Measurements from ENCODE around the gene SBF1. TPM values are rescaled to one million over a fixed set of nuclear protein-coding genes. Genes with fewer than 3 reads are reported as not detected.

SBF1 gene
- total RNA-seq, 5 donors from 2014 or later (not counting 1 experiment from before 2014, with no cell fraction given): 193 to 318 (median 308) TPM

DNA sequence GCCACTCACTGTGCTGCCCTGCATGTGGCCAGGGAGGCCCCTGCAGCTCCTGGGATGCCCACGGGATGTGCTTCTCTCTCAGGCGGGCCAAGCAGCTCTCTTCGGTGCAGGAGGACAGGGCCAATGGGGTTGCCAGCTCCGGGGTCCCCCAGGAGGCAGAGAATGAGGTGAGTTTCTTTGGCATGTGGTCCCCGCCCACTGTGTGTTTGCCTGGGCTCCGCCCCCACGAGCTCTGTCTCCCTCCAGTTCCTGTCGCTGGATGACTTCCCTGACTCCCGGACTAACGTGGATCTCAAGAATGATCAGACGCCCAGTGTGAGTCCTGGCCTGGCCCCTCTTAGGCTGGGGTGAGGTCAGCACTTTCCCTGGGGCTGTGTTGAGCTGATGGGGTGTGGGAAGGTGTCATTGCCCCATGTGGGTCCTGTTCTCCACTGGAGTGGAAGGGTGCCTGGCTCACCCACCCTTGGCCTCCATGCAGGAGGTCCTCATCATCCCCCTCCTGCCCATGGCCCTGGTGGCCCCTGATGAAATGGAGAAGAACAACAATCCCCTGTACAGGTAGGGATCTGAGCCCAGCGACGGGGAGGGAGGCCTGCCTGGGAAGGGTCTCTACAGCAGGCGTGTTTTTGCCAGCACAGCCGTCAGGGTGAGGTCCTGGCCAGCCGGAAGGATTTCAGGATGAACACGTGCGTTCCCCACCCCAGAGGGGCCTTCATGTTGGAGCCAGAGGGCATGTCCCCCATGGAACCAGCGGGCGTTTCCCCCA lies 42.8 kb upstream of the SBF1 start:
- Mint-ChIP-seq H3K27me3 (no peaks in the 10 kb centered on the region), H3K27ac (no peak overlapping the region), H3K4me1 (peaks cover 13 to 17% (median 14%) of the 10 kb centered on the region in 3 donors), H3K4me3 (no peak overlapping the region), H3K9me3 (no peaks in the 10 kb centered on the region), H3K36me3 (peaks cover 14% of the 10 kb centered on the region)
- Histone ChIP-seq H3K27me3 (replicated peaks in 1 of 2; ENCODE audit: control insufficient read depth in 2 of 2, extremely low read depth in 1 of 2, insufficient read depth in 2 of 2, low read length in 1 of 2) (no peaks in the 10 kb centered on the region), H3K36me3 (ENCODE audit: control insufficient read depth in 2 of 2, extremely low read depth in 1 of 2, insufficient read depth in 1 of 2, low read length in 1 of 2) (peaks cover 41 to 59% of the 10 kb centered on the region in 2 donors), H3K27ac (ENCODE audit: low read length) (no peak overlapping the region), H3K4me3 (ENCODE audit: control insufficient read depth in 1 of 2, extremely low read depth in 1 of 2, low read length in 1 of 2) (no peak overlapping the region), H3K9me3 (no peaks in the 10 kb centered on the region), H3K4me1 (ENCODE audit: control insufficient read depth in 1 of 2, extremely low read depth in 1 of 2, insufficient read depth in 2 of 2, low read length in 2 of 2) (no peaks in the 10 kb centered on the region)
- ATAC-seq (replicated peaks in 1 of 4) (no peak), DNase-seq (no peak)
- 96% methylated on average over 10 of the region's 20 CpGs for WGBS (ENCODE audit: insufficient coverage)
- ChIA-PET POLR2A (no interaction called here), CTCF (no interaction called here)

DNA sequence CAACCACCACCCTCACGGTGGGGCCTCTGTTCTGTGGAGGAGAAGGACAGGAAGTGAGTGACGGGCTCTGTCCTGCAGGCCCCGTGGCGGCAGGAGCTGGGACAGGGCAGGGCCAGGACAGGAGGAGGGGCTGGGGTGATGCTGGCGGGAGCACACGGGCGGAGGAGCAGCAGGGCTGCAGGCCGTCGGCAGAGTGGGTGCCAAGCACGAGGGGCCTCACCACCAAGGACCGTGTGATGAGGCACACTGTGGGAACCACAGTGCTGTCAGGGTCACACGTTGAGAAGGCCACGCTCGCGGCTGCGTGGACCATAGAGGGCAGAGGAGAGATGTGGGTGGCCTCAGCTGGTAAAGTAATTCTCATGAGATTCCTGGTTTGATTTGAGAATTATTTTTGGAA lies 42.1 kb upstream of the SBF1 start:
- Mint-ChIP-seq H3K9me3 (no peaks in the 10 kb centered on the region), H3K36me3 (peaks cover 19% of the 10 kb centered on the region), H3K27me3 (no peaks in the 10 kb centered on the region), H3K4me1 (peaks cover 18 to 20% (median 19%) of the 10 kb centered on the region in 3 donors), H3K4me3 (no peak overlapping the region), H3K27ac (no peak overlapping the region)
- Histone ChIP-seq H3K27me3 (replicated peaks in 1 of 2; ENCODE audit: control insufficient read depth in 2 of 2, extremely low read depth in 1 of 2, insufficient read depth in 2 of 2, low read length in 1 of 2) (no peaks in the 10 kb centered on the region), H3K9me3 (no peaks in the 10 kb centered on the region), H3K27ac (ENCODE audit: low read length) (no peak overlapping the region), H3K4me1 (ENCODE audit: control insufficient read depth in 1 of 2, extremely low read depth in 1 of 2, insufficient read depth in 2 of 2, low read length in 2 of 2) (no peaks in the 10 kb centered on the region), H3K4me3 (ENCODE audit: control insufficient read depth in 1 of 2, extremely low read depth in 1 of 2, low read length in 1 of 2) (no peak overlapping the region), H3K36me3 (ENCODE audit: control insufficient read depth in 2 of 2, extremely low read depth in 1 of 2, insufficient read depth in 1 of 2, low read length in 1 of 2) (peaks cover 38 to 56% of the 10 kb centered on the region in 2 donors)
- POLR2A ChIA-PET: no interaction called here
- ATAC-seq (replicated peaks in 1 of 4) (no peak), DNase-seq (no peak)
- WGBS (ENCODE audit: insufficient coverage): 88% methylated on average over 14 of the region's 16 CpGs
- CTCF ChIA-PET: interaction anchor here in 1 of 2 donors (1.6 kb wide), 1 partner anchor 8 kb away, joined by 9 read pairs; the partner anchor contains the start of gene SCO2

DNA sequence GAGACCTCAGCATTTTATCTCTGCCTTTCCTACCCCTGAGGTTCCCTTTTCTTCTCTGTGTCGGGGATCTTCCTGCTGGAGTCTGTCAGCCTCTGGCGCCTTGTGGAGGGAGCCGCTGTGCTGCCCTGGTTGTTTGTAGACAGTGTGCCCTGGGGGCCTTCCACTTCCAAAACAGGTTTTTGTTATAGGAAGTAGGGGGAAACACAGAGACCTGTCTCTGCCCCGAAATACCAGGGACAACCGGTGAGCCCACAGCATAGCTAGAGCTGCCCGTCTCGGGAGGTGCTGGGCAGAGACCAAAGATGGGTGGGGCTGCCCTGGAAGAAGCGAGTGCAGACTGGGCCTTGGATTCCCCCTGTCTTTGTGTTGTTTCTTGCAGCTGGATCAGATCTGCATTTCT lies 41.2 kb upstream of the SBF1 start:
- DNase-seq: no peak
- H3K36me3 ChIP-seq (ENCODE audit: control insufficient read depth in 2 of 2, extremely low read depth in 1 of 2, insufficient read depth in 1 of 2, low read length in 1 of 2): peaks cover 35 to 51% of the 10 kb centered on the region in 2 donors
- H3K27ac Mint-ChIP-seq: no peak overlapping the region
- no peaks in the 10 kb centered on the region for H3K27me3 Mint-ChIP-seq
- H3K4me3 Mint-ChIP-seq: no peak overlapping the region
- WGBS (ENCODE audit: insufficient coverage): 98% methylated on average over 6 of the region's 8 CpGs
- no peak overlapping the region for H3K27ac ChIP-seq (ENCODE audit: low read length)
- H3K4me3 ChIP-seq (ENCODE audit: control insufficient read depth in 1 of 2, extremely low read depth in 1 of 2, low read length in 1 of 2): no peak overlapping the region
- H3K9me3 Mint-ChIP-seq: no peaks in the 10 kb centered on the region
- CTCF ChIA-PET: interaction anchor here in 1 of 2 donors (1.6 kb wide), 1 partner anchor 9 kb away, joined by 9 read pairs; the partner anchor contains the start of gene SCO2
- H3K36me3 Mint-ChIP-seq: peaks cover 19% of the 10 kb centered on the region
- peaks cover 18 to 20% (median 19%) of the 10 kb centered on the region in 3 donors for H3K4me1 Mint-ChIP-seq
- H3K9me3 ChIP-seq: no peaks in the 10 kb centered on the region
- no peaks in the 10 kb centered on the region for H3K27me3 ChIP-seq (replicated peaks in 1 of 2; ENCODE audit: control insufficient read depth in 2 of 2, extremely low read depth in 1 of 2, insufficient read depth in 2 of 2, low read length in 1 of 2)
- POLR2A ChIA-PET: no interaction called here
- H3K4me1 ChIP-seq (ENCODE audit: control insufficient read depth in 1 of 2, extremely low read depth in 1 of 2, insufficient read depth in 2 of 2, low read length in 2 of 2): no peaks in the 10 kb centered on the region
- no peak for ATAC-seq (replicated peaks in 1 of 4)

DNA sequence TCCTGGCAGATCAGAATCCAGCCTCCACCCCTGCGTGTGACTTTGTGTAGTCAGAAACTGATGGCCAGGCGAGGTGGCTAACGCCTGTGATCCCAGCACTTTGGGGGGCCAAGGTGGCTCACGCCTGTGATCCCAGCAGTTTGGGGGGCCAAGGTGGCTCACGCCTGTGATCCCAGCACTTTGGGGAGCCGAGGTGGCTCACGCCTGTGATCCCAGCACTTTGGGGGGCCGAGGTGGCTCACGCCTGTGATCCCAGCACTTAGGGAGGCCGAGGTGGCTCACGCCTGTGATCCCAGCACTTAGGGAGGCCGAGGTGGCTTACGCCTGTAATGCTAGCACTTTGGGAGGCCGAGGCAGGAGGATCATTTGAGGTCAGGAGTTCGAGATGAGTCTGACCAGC lies 38.3 kb upstream of the SBF1 start:
- WGBS (ENCODE audit: insufficient coverage): 98% methylated on average over 15 of the region's 15 CpGs
- Mint-ChIP-seq H3K36me3 (peaks cover 19% of the 10 kb centered on the region), H3K4me3 (no peak overlapping the region), H3K27ac (no peak overlapping the region), H3K4me1 (peaks cover 31 to 33% (median 32%) of the 10 kb centered on the region in 3 donors), H3K9me3 (no peaks in the 10 kb centered on the region), H3K27me3 (no peaks in the 10 kb centered on the region)
- DNase-seq (no peak), ATAC-seq (replicated peaks in 1 of 4) (no peak)
- ChIA-PET POLR2A (no interaction called here), CTCF (no interaction called here)
- no peak overlapping the region for H3K27ac ChIP-seq (ENCODE audit: low read length)
- peaks cover 6 to 11% of the 10 kb centered on the region in 2 experiments for H3K4me1 ChIP-seq (ENCODE audit: control insufficient read depth in 1 of 2, extremely low read depth in 1 of 2, insufficient read depth in 2 of 2, low read length in 2 of 2)
- no peak overlapping the region for H3K4me3 ChIP-seq (ENCODE audit: control insufficient read depth in 1 of 2, extremely low read depth in 1 of 2, low read length in 1 of 2)
- no peaks in the 10 kb centered on the region for H3K27me3 ChIP-seq (replicated peaks in 1 of 2; ENCODE audit: control insufficient read depth in 2 of 2, extremely low read depth in 1 of 2, insufficient read depth in 2 of 2, low read length in 1 of 2)
- H3K36me3 ChIP-seq (ENCODE audit: control insufficient read depth in 2 of 2, extremely low read depth in 1 of 2, insufficient read depth in 1 of 2, low read length in 1 of 2): peaks cover 16 to 33% of the 10 kb centered on the region in 2 donors
- no peaks in the 10 kb centered on the region for H3K9me3 ChIP-seq

DNA sequence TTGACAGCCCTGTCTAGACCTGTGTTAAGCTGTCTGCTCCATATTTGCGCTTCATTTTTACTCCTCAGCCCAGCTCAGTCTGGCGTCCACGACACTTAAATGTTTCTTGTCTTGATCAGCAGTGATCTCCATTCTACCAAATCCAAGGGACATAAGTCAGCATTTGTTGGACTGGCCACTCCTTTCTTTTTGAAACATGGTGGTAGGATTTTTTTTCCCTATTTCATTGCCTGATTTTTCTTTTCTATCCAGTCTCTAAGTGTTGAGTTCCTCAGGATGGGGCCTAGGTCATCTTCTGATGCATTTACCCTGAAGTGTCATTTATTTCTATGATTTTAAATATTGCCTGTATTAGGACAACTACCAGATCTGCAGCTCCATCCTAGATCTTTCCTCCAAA lies 34.1 kb upstream of the SBF1 start:
- Histone ChIP-seq H3K4me3 (ENCODE audit: control insufficient read depth in 1 of 2, extremely low read depth in 1 of 2, low read length in 1 of 2) (peak overlapping the region in 1 of 2 donors; percentile 84), H3K27ac (ENCODE audit: low read length) (peak overlapping the region; percentile 81), H3K4me1 (ENCODE audit: control insufficient read depth in 1 of 2, extremely low read depth in 1 of 2, insufficient read depth in 2 of 2, low read length in 2 of 2) (peaks cover 15 to 30% of the 10 kb centered on the region in 2 experiments), H3K27me3 (replicated peaks in 1 of 2; ENCODE audit: control insufficient read depth in 2 of 2, extremely low read depth in 1 of 2, insufficient read depth in 2 of 2, low read length in 1 of 2) (no peaks in the 10 kb centered on the region), H3K9me3 (no peaks in the 10 kb centered on the region), H3K36me3 (ENCODE audit: control insufficient read depth in 2 of 2, extremely low read depth in 1 of 2, insufficient read depth in 1 of 2, low read length in 1 of 2) (peaks cover 6 to 28% of the 10 kb centered on the region in 2 donors)
- POLR2A ChIA-PET: interaction anchor here (0.6 to 2.4 kb wide), 4 partner anchors 17 to 106 kb away, joined by 5 to 20 read pairs (median 13); partner anchors contain the start of gene SCO2 (in 2 of the 2)
- Mint-ChIP-seq H3K27ac (peak overlapping the region; percentile 88 to 94), H3K4me3 (peak overlapping the region; percentile 85 to 94 (median 86)), H3K36me3 (peaks cover 5% of the 10 kb centered on the region), H3K4me1 (peaks cover 26 to 31% (median 27%) of the 10 kb centered on the region in 3 donors), H3K27me3 (no peaks in the 10 kb centered on the region), H3K9me3 (no peaks in the 10 kb centered on the region)
- CTCF ChIA-PET: interaction anchor here (0.6 to 2.9 kb wide), 6 partner anchors 16 to 265 kb away, joined by 3 to 62 read pairs (median 9); partner anchors contain the start of gene SCO2 (in 1 of the 2)
- 26% methylated on average over 3 of the region's 3 CpGs for WGBS (ENCODE audit: insufficient coverage)
- DNase-seq (no peak), ATAC-seq (replicated peaks in 1 of 4) (no peak)

DNA sequence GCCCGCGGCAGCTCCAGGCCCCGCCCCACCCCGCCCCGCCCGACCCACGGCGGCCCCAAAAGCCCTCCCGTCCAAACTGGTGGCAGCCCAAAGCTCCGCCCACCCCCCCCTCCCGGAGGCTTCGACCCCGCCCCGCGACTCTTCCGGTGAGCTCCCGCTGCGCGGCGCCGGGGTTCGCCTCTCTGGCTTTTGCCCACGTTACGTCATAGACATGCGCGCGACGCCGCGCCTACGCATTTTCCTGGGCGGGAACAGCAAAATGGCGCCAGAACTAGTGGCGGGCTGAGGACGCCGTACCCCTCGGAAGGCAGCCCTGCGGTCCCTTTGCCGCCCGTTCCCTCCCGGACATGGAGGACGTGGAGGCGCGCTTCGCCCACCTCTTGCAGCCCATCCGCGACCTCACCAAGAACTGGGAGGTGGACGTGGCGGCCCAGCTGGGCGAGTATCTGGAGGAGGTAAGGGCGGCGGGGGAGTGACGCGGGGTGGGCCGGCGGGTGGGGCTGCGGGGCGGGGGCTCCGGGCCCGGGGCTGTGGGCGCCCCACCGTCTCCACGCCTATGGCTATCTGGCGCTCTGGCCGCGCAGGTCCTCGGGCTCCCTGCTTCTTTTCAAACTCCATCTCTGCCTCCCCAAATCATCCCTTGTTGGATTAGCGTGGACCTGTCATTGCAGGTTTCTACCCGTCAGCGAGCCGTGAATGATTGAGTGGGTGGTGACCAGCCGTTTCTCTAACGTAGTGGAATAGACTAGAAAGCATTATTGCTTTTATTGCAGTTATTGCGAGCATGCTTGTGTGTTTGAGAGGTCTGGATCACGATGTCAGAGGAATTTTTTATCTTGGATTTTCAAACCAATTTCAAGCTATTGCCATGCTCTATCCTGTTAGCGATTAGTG lies 33.4 kb upstream of the SBF1 start, which contains the start of gene NCAPH2:
NCAPH2 (plus strand) TSS at position 234 of the 894 bp plus-strand sequence; CDS start at position 348, 114 bp downstream.
- ChIA-PET CTCF (interaction anchor here (0.6 to 2.9 kb wide), 11 partner anchors 17 to 266 kb away, joined by 3 to 62 read pairs (median 3); partner anchors contain the start of gene SCO2 (in 1 of the 2)), POLR2A (interaction anchor here (0.6 to 2.4 kb wide), 8 partner anchors 17 to 276 kb away, joined by 4 to 20 read pairs (median 6); partner anchors contain the start of gene SCO2 (in 2 of the 2))
- Histone ChIP-seq H3K27ac (ENCODE audit: low read length) (peak within 1 kb of the TSS; percentile 84), H3K9me3 (no peaks in the 10 kb centered on the region), H3K4me1 (ENCODE audit: control insufficient read depth in 1 of 2, extremely low read depth in 1 of 2, insufficient read depth in 2 of 2, low read length in 2 of 2) (peaks cover 15 to 30% of the 10 kb centered on the region in 2 experiments), H3K36me3 (ENCODE audit: control insufficient read depth in 2 of 2, extremely low read depth in 1 of 2, insufficient read depth in 1 of 2, low read length in 1 of 2) (peaks cover 11 to 32% of the 10 kb centered on the region in 2 donors), H3K27me3 (replicated peaks in 1 of 2; ENCODE audit: control insufficient read depth in 2 of 2, extremely low read depth in 1 of 2, insufficient read depth in 2 of 2, low read length in 1 of 2) (no peaks in the 10 kb centered on the region), H3K4me3 (ENCODE audit: control insufficient read depth in 1 of 2, extremely low read depth in 1 of 2, low read length in 1 of 2) (peak within 1 kb of the TSS; percentile 67 to 84)
- Mint-ChIP-seq H3K27me3 (no peaks in the 10 kb centered on the region), H3K36me3 (peaks cover 5% of the 10 kb centered on the region), H3K27ac (peak within 1 kb of the TSS; percentile 95 to 97), H3K9me3 (no peaks in the 10 kb centered on the region), H3K4me3 (peak within 1 kb of the TSS; percentile 93 to 94 (median 93)), H3K4me1 (peaks cover 23 to 28% (median 27%) of the 10 kb centered on the region in 3 donors)
- ATAC-seq (replicated peaks in 1 of 4) (peak; percentile 75 to 82 (median 79)), DNase-seq (peak in 30 of 35 experiments; percentile 93 to 98 (median 96))
- WGBS (ENCODE audit: insufficient coverage): under 1% methylated on average over 36 of the region's 76 CpGs
